PC-9 (cell line): ENCODE results near the gene ZNF384.

ENCODE experiments used
- EZH2 ChIP-seq: fragments of 200-600 bp; sonication (generic); IDR thresholded peaks from 2 replicates; pipeline ENCODE4 v1.8.0; 2017; ENCODE audit warnings: antibody characterized with exemption, low read depth
- TF ChIP-seq, protein P1 (sequence below): fragments of 200-600 bp; sonication (generic); conservative IDR thresholded peaks from 2 replicates; pipeline ENCODE4 v1.6.1; 2017; ENCODE audit warnings: mixed run types, antibody characterized with exemption, mild to moderate bottlenecking, moderate library complexity

DNA sequence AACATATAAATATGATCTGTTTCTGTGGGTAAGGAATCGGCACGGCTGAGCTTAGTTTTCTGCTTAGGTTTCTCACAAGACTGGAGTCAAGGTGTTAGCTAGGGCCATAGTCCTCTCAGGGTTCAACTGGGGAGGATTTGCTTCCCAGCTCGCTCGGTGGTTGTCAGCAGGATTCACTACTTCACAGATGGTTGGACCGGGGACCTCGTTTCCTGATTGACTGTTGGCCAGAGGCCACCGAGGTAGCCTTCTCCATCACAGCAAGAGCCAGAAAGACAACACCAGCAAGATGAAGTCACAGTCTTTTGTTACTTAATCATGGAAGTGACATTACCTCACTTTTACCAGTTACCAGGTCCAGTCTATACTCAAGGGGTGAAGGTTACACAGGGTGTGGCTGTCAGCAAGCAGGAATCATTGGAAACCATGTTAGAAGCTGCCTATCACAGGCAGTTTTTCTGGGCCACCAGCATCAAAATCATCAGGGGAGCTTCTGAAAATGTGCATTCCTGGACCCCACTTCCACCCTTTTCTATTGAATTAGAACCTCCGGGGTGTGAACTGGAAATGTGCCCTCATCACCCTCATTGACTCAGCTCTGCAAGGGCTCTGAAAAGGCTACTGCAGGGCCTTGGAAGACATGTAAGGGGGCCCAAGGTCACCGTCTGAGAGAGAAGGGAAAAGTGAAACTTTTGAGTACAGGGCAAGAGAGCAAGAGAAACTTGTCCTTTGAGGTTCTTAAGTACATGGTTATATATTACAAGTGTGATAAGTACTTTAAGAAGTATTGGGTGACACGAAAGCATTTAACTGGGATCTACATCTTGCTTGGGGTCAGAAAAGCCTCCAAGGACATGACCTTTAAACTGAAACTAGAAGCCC lies 45.6 kb upstream of the ZNF384 start:
- TF ChIP-seq, protein P1, sequence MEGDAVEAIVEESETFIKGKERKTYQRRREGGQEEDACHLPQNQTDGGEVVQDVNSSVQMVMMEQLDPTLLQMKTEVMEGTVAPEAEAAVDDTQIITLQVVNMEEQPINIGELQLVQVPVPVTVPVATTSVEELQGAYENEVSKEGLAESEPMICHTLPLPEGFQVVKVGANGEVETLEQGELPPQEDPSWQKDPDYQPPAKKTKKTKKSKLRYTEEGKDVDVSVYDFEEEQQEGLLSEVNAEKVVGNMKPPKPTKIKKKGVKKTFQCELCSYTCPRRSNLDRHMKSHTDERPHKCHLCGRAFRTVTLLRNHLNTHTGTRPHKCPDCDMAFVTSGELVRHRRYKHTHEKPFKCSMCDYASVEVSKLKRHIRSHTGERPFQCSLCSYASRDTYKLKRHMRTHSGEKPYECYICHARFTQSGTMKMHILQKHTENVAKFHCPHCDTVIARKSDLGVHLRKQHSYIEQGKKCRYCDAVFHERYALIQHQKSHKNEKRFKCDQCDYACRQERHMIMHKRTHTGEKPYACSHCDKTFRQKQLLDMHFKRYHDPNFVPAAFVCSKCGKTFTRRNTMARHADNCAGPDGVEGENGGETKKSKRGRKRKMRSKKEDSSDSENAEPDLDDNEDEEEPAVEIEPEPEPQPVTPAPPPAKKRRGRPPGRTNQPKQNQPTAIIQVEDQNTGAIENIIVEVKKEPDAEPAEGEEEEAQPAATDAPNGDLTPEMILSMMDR = no peak
- TF ChIP-seq EZH2 = no peak
